GM23338 (cell line): ENCODE measurements around the gene WNK1. TPM values are rescaled to one million over a fixed set of nuclear protein-coding genes. Genes with fewer than 3 reads are reported as not detected.

Experiments used
- ATAC-seq: fragments of 200-7000 bp; cut with Tn5 transposase; 3 replicates; pipeline ENCODE4 v1.9.1; 2020
- DNase-seq: peaks from one replicate; pipeline ENCODE4 v3.0.0-alpha.2; 2015; ENCODE audit warnings: low spot score
- H2AFZ ChIP-seq: fragments of 200-600 bp; sonication (generic); 2 replicates; pipeline ENCODE4 v1.8.0; 2016; ENCODE audit warnings: antibody characterized with exemption, mild to moderate bottlenecking, moderate library complexity
- H3F3A ChIP-seq: fragments of 200-600 bp; sonication (generic); replicated peaks from 2 replicates; pipeline ENCODE4 v1.8.0; 2017; ENCODE audit warnings: antibody characterized with exemption, mixed run types, low read depth
- H3K27ac ChIP-seq: fragments of 200-600 bp; sonication (generic); 2 replicates; pipeline ENCODE4 v1.6.1; 2016; ENCODE audit warnings: low read depth
- H3K27me3 ChIP-seq: fragments of 200-600 bp; sonication (generic); 2 replicates; pipeline ENCODE4 v1.8.0; 2016; ENCODE audit warnings: mild to moderate bottlenecking, mixed run types, moderate library complexity; ENCODE audit not compliant: insufficient read depth
- H3K36me3 ChIP-seq: fragments of 200-600 bp; sonication (generic); 2 replicates; pipeline ENCODE4 v1.8.0; 2016; ENCODE audit warnings: mild to moderate bottlenecking; ENCODE audit not compliant: insufficient read depth
- H3K4me1 ChIP-seq: fragments of 200-600 bp; sonication (generic); 2 replicates; pipeline ENCODE4 v1.8.0; 2016; ENCODE audit warnings: mild to moderate bottlenecking, moderate library complexity; ENCODE audit not compliant: insufficient read depth
- H3K4me2 ChIP-seq: fragments of 200-600 bp; sonication (generic); 2 replicates; pipeline ENCODE4 v1.7.1; 2017; ENCODE audit warnings: mixed run types
- H3K4me3 ChIP-seq: fragments of 200-600 bp; sonication (generic); 2 replicates; pipeline ENCODE4 v1.6.1; 2016; ENCODE audit warnings: mixed run types
- H3K79me2 ChIP-seq: fragments of 200-600 bp; sonication (generic); replicated peaks from 2 replicates; pipeline ENCODE4 v1.8.0; 2017; ENCODE audit warnings: mild to moderate bottlenecking; ENCODE audit not compliant: insufficient read depth
- H3K9me2 ChIP-seq: fragments of 200-600 bp; sonication (generic); 2 replicates; pipeline ENCODE4 v1.8.0; 2017; ENCODE audit not compliant: insufficient read depth
- H4K20me1 ChIP-seq: fragments of 200-600 bp; sonication (generic); replicated peaks from 2 replicates; pipeline ENCODE4 v1.8.0; 2017; ENCODE audit warnings: mild to moderate bottlenecking; ENCODE audit not compliant: insufficient read depth
- H3K27ac Mint-ChIP-seq: 2 replicates; pipeline ENCODE4 v1.8.0; 2020; ENCODE audit warnings: inconsistent platforms, mild to moderate bottlenecking, moderate library complexity, mixed read lengths
- H3K27me3 Mint-ChIP-seq: 3 replicates; pipeline ENCODE4 v1.8.0; 2022; ENCODE audit warnings: low read depth, mild to moderate bottlenecking, moderate library complexity, mixed read lengths, inconsistent platforms; ENCODE audit not compliant: insufficient read depth, poor library complexity
- H3K36me3 Mint-ChIP-seq: 3 replicates; pipeline ENCODE4 v1.8.0; 2021; ENCODE audit warnings: low read depth, mild to moderate bottlenecking, inconsistent platforms, moderate library complexity, mixed read lengths
- H3K4me1 Mint-ChIP-seq: 3 replicates; pipeline ENCODE4 v1.8.0; 2020; ENCODE audit warnings: mild to moderate bottlenecking, inconsistent platforms, mixed read lengths
- H3K4me3 Mint-ChIP-seq: 3 replicates; pipeline ENCODE4 v1.8.0; 2021; ENCODE audit warnings: moderate library complexity, mild to moderate bottlenecking, inconsistent platforms, mixed read lengths
- H3K9me3 Mint-ChIP-seq: 3 replicates; pipeline ENCODE4 v1.8.0; 2020; ENCODE audit warnings: moderate library complexity, mild to moderate bottlenecking, inconsistent platforms, mixed read lengths
- CREB1 ChIP-seq: fragments of 250-450 bp; sonication (Bioruptor Pico); IDR thresholded peaks from 2 replicates; pipeline ENCODE4 v1.5.0; 2020; ENCODE audit warnings: low read depth, mild to moderate bottlenecking, moderate library complexity
- EZH2 ChIP-seq: fragments of 200-600 bp; sonication (generic); IDR thresholded peaks from one replicate; pipeline ENCODE4 v1.8.0; 2017; ENCODE audit warnings: antibody characterized with exemption, mild to moderate bottlenecking, low read depth; ENCODE audit not compliant: unreplicated experiment
- NANOG ChIP-seq: IDR thresholded peaks from 2 replicates; pipeline ENCODE4 v1.6.1; 2016; ENCODE audit warnings: antibody characterized with exemption, borderline replicate concordance
- REST ChIP-seq: IDR thresholded peaks from one replicate; pipeline ENCODE4 v1.6.1; 2018; ENCODE audit warnings: antibody characterized with exemption; ENCODE audit not compliant: unreplicated experiment
- ZNF462 ChIP-seq: fragments of 250-450 bp; sonication (Bioruptor Pico); IDR thresholded peaks from 2 replicates; pipeline ENCODE4 v1.5.0; 2020; ENCODE audit warnings: mild to moderate bottlenecking, moderate library complexity
- polyA plus RNA-seq: library from polyadenylated mRNA; unstranded; fragments of >200 nt; fragmentation: Nextera tagmentation; extraction: Ambion mirVana; gene quantifications from 2 replicates; pipeline ENCODE4 v1.2.1, GENCODE V29; 2016
- total RNA-seq: library from RNA; depleted of rRNA; stranded (reverse); fragments of >200 nt; shearing (Covaris generic); gene quantifications from 2 replicates; pipeline ENCODE4 v1.2.3, GENCODE V29; 2014

Gene WNK1
- total and polyA plus RNA-seq, 2 experiments from 2014 or later = 86.8 to 114 TPM

DNA sequence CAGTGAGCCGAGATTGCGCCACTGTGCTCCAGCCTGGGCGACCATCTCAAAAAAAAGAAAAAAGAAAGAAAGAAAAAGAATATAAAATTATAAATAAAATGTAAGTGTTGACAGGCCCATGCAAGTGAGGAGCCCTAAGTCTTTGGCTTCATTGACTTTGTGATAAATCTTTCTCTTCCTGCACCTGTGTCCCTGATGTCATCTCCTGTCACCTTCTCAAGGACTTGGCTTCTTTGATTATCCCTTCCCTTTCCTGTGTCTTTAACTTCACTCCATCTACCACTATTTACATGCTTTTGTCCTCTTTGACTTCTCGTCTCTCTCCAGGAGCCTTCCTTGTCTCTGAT, 33.6 kb upstream of the WNK1 start:
- Histone ChIP-seq H3K4me1 (peaks cover 14% of the 10 kb centered on the region), H3K27me3 (no peaks in the 10 kb centered on the region), H3K79me2 (no peaks in the 10 kb centered on the region), H3K4me3 (no peak overlapping the region), H2AFZ (peak overlapping the region; percentile 92), H3K36me3 (no peaks in the 10 kb centered on the region), H3K4me2 (no peak overlapping the region), H3K9me2 (0 out of 2 replicates have a peak, but pooled peaks cover 4% of the 10 kb centered on the region), H3K27ac (no peak overlapping the region), H4K20me1 (no peaks in the 10 kb centered on the region), H3F3A (no peaks in the 10 kb centered on the region)
- TF ChIP-seq ZNF462 (CRISPR knock-in tag) = no peak
- Mint-ChIP-seq H3K27ac (no peak overlapping the region), H3K4me1 (peaks cover 39% of the 10 kb centered on the region), H3K27me3 (peaks cover 9% of the 10 kb centered on the region), H3K9me3 (no peaks in the 10 kb centered on the region), H3K4me3 (no peak overlapping the region; the same call in 2 of the 3 replicates), H3K36me3 (no peaks in the 10 kb centered on the region; the same call in 2 of the 3 replicates)
- ATAC-seq (no peak), DNase-seq (no peak)

DNA sequence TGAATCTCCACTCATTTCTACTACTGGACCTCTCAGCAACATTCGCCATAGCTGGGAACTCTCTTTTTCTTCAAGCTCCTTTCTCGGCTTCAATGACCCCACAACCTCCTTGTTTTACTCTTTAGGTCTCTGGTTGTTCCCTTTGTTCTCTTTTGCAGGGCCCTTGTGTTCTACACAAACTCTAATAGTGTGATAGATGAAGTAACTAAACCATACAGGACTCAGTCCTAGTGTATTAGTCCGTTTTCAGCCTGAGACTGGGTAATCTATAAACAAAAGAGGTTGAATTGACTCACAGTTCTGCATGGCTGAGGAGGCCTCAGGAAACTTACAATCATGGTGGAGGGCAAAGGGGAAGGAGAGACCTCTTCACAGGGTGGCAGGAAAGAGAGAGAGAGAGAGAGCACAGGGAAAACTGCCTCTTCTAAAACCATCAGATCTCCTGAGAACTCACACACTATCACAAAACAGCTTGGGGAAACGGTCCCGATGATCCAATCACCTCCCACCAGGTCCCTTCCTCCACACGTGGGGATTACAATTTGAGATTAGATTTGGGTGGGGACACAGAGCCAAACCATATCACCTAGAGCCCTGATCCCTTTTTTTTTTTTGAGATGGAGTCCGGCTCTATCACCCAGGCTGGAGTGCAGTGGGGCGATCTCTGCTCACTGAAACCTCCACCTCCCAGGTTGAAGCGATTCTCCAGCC, 32.0 kb upstream of the WNK1 start:
- peaks cover 47% of the 10 kb centered on the region for H3K4me1 Mint-ChIP-seq

More for the DNA sequence above, 32.0 kb upstream of the WNK1 start:
- H3K36me3 Mint-ChIP-seq = no peaks in the 10 kb centered on the region; the same call in 2 of the 3 replicates
- Histone ChIP-seq H3K27me3 (no peaks in the 10 kb centered on the region), H3K4me2 (no peak overlapping the region), H4K20me1 (no peaks in the 10 kb centered on the region), H2AFZ (peak overlapping the region; percentile 93; the same call in 1 of the 2 replicates), H3K9me2 (0 out of 2 replicates have a peak, but pooled peaks cover 4% of the 10 kb centered on the region), H3K4me1 (peaks cover 13% of the 10 kb centered on the region; the same call in 1 of the 2 replicates), H3K4me3 (no peak overlapping the region), H3K27ac (no peak overlapping the region), H3K36me3 (no peaks in the 10 kb centered on the region), H3K79me2 (no peaks in the 10 kb centered on the region), H3F3A (no peaks in the 10 kb centered on the region)
- H3K27me3 Mint-ChIP-seq = peaks cover 9% of the 10 kb centered on the region
- ATAC-seq (no peak), DNase-seq (no peak)
- H3K4me3 Mint-ChIP-seq = no peak overlapping the region
- no peaks in the 10 kb centered on the region for H3K9me3 Mint-ChIP-seq
- H3K27ac Mint-ChIP-seq = no peak overlapping the region
- TF ChIP-seq CREB1 (no peak), EZH2 (no peak), REST (no peak), NANOG (no peak)
